ENCODE results near the gene GRIK2.

The GRIK2 gene

DNA sequence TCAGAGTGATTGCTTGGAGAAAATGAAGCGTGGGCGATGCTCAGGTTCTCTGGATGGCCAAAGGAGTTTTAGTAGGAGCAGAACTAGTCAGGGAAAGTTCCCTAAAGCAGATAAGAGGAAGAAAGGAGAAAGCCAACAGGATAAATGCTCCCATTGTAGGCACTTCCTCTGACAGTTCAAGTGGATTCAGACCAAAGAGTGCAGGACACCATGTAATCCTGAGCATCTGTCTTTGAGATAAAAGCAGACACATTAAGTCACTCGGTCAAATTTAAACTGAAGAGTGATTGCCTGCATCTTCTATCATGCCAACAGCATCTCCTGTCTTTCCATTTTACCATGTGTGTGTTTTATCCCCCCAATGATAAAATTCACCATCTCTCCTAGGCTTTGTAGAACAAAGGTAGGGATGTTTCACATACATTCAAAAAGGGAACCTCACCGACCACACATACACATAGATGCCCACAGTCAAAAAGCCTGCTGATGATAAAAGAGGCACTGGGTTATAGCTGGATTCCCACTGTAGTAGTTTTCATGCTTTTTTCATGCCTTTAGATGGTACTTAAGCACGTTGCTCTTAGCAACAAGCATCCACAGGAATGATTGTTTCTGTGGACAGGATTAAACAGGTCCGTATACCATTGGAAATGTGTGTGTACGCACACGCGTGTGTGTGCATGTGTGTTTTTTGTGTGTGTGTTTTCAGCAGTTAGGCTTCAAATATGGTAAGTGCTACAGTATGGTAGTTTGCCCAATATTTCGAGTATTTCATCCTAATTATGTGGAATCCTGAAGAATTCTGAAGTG, 7.0 kb downstream of the GRIK2 start:
- no peak for DNase-seq

DNA sequence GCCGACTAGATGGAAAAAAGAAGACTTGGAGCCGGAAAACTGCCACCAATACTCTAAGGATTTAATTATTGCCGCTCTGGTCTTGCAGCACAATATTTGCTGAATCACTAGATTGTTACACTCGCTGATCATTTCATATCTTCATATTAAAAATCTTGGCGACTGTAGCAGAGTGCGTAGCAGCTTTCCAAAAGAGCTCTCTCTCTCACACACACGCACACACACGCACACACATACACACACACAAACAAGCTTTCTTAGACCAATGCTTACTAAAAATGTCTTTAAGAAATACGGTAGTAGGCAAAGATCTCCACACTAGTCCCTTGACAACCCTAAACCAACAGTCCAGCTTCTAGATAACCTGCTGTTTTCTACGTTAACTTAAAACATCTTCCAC, 7.7 kb downstream of the GRIK2 start:
- no peak for DNase-seq

DNA sequence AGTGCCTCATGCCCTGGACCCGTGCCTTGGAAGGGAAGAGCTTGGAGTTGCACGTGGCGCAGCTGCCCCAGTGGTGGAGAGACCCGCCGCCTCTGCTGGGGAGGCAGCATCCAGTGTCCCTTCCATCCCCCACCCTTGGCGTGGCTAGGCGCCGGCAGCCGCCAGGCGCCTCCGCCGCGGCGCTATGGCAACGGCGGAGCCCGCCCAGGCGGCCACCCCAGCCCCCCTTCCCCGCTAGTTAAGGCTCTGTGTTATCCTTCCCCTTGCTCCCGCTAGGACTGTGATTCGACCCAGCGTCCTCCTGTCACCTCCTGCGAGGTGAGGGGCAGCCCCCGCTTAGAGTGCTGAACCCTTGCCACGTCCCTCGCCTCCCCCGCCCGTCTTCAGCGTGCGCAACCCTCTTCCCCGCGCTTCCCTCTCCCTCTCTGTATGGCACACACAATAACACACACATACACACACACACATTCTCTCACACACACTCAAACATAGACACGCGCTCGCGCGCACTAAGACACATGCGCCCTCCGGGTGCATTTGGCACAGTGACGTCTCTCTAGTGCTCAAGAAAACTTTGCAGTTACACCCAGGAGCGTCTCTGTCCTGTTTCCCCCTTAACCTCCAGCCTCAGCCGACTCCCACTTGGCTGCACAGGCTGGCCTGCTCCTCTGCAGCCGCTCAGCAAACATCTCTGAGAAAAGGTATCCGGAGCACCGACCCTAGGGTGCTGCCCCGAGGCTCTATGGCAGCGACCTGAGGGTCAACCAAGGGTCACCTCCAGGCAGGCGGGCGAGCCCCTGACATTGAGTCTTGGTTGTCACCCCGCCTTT, 8.5 kb downstream of the GRIK2 start:
- DNase-seq = no peak

DNA sequence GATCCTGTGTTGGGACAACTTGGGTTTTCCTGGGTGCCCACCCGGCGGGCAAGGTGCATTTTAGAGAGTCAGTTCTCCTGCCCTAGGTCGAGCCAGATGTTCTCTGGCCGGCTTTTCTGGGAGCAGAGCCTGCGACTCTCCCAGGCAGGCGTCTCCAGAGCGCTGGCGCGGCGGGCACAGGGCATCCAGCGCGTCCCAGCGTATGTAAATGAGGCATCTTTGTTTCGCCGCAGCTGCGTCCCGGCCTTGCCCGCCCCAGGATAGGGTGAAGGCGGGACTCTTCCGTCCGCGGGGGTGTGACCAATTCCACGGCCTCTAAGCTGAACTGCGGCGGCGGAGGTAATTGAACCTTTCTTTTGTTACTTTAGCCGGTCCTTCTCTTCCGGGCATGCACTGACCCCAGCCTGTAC, 9.1 kb downstream of the GRIK2 start:
- no peak for DNase-seq

DNA sequence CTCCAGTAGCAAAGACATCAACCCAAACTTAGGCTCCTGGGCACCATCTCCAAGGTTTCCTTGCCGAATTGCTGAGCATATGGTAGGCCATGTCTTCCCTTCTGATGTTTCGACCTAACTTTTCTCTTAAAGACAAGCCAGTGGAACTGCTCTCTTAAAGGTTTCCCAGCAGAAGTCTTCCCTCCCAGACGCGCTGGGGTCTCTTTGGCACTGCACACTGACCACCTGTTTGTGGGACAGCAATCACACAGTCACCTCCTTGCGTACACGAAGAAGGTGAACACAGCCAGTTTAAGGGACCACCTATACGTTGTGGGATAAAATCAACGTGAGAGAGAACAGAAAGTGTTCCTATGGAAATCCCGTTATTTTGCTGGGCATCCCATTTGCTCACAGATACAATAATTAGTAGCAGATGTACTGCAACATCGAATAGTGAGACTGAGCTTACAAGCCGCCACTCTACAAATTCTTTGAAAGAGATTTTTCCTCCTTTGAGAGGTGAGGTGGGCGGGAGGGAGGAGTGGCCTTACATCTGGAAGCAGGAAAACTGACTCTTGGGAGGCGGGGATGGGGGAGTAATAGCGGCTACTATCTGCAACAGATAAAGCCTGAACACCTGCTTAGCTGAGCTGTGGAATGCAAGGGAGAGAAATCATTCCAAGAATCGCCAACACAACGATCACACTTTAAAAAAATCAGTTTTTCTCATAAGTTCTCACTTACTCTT, 9.9 kb downstream of the GRIK2 start:
- no peak for DNase-seq

DNA sequence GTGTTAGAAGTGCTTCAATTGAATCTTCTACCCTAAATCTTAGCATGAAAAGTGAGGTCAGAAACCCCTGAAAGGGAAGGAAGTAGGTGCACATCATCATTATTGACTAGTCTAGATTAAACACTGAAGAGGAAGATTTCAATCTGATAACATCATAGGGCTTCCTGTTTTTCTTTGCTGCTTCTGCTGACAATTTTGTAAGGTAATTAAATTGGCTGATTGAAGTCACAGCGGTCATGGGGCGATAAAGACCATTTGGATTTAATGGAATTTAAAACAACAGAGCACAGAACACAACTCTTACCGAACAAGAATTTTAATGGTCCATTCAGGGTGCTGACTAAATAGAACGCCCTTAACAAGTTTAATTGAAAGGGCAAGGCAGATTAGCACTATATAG, 11.3 kb downstream of the GRIK2 start:
- no peak for DNase-seq

DNA sequence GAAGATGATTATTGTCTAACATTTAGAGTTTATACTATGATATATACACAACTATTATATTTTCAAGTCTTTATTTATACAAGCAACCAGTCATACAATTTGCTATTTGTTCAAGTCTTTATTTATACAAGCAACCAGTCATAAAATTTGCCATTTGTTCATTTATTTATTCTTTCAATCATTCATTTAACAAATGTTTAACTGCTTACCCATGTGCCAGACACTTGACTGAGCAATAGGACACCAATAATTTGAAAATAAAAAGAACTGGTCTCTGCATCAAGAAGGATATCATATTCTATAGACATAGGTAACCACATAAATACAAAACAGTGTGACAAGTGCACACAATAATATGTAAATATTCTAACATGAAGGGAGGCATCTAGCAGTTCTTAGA, 20.3 kb downstream of the GRIK2 start:
- DNase-seq = no peak

DNA sequence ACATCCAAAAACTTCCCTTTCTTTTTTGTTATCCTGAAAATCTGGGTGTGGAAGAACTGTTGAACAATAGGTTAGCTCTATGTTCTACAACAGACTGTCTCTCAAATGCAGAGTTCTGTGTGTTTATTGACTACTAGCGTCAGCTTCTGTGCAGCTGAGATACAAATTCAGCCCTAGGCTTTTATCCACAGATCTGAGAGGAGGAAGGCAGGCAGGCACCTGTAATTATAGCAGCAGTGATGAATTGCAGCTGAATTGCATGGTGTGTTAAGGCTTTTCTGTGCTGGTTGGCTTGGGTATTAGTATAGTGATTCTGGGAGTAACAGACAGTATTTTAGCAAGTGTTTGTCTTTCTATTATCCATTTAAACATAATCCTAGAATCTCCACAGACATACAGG, 24.4 kb downstream of the GRIK2 start:
- DNase-seq = no peak

DNA sequence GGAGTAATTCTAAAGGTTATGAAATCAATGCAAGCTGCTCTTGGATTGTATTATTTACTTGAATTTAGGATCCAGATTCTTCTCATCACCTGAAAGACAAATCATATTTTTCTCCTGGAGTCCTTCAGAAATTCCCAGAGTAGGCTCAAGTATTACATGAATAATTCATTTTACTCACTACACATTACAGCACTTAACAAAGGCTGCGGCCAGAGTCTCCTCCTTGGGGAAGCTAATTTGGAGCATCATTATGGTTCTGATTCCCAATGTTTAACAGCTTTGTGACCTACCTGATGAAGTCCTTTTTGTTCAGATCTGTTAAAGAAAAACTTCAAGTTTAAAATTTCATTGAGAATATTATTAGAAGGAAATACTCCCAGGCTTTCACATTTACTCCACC, 28.7 kb downstream of the GRIK2 start:
- DNase-seq = no peak

DNA sequence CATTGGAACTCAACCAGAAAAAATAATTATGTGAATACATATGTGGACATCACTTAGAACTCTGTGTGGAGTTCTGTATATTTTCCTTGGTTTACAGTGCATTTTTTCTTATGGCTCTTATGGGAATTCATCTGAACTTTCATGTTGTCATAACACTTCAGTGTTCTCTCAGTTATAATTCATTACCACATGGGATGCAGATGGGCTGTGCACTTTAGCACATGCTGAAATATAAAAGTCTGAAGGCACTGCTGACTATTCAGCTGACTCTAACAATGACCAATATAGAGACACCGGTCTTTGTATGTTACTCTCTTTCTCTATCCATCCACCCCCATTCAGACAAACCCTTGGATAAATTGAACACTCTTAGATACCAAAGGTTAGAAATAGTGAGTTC, 29.3 kb downstream of the GRIK2 start:
- DNase-seq = no peak

DNA sequence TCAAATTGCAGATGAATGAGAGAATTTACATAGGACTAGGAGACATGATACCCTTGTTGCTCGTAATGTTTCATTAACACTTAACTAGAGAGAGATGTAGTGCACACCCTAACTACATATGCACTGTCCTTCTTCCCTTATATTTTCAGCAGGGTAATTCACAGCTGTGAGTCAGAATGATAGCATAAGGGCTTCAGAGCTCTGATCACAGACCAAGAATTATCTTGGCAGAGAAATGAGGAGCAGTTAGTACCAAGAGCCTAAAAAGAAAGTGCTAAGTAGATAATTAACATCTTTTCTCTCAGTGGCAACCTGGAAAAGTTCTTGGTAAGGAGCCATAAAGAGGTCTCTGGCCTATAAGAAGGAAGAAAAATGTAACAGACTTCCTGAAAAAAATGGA, 35.8 kb downstream of the GRIK2 start:
- no peak for DNase-seq

DNA sequence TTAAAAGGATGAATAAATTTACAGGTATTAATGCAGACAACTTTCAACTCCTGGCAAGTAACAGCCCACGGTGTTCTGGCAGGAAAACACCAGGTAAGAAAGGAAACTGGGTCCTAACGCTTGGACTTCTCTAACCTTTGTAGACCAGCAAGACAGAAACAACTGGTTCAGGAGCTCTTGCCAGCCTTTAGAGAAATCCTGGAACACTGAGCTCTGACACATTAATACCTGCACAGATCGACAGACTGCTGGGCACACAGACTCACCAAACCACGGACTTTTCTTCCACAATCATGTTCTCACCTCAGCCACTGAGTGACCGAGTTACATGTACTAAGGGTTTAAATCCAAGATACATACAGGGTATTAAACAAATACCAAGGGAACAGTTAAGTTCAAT, 36.3 kb downstream of the GRIK2 start:
- no peak for DNase-seq

DNA sequence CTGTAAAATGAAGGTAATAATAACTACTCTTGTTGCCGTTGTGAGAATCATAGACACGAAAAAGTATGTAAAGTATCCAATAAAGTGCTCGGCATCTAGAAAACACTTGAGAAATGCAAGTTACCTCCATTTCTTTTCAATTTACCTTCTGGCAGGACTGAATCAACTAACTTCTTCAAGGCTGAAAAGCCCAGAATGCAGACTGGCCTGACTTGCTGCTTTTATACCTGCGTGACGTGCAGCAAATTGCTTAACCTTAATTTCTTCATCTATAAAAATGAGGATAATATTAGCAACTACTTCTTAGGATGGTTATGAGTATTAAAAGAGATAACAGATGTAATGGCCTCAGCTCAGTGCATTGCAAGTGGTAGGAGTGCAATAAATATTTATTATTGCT, 39.6 kb downstream of the GRIK2 start:
- no peak for DNase-seq

DNA sequence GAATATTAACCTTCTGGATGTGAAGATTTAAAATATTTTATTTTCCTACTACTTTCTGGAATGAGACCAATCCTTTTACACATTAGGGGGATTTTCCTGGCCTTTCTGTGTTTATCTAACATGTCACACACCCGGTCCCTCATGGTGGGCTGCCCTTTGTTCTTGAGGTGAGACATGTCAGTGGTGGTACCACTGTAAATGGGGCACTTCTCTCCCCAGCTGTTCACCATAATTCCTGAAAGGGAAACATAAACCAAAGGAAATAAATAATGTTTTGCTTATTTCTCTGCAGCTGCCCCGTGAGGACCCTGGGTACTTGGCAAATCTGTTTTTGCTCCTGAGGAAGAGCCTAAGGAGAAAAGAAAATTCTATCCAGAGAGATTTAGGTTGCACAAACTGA, 41.1 kb downstream of the GRIK2 start:
- no peak for DNase-seq

DNA sequence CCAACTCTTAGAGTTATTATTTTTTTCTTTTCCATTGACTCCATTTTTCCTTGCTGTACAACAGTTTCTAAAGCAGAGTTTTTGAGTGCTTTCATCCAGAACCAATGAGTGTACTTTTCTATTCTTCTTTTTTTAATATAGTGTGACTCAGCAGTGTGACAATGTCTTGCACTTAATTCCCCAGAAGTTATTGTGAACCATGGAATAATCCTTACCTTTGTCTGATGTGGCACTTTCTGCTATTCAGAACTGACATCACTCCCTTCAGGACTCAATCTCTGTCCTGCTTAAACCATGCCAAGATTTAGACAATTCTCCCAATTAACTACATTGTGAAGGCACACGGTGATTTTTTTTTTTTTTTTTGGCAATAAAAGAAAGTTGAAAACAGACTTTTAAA, 41.5 kb downstream of the GRIK2 start:
- DNase-seq = no peak

DNA sequence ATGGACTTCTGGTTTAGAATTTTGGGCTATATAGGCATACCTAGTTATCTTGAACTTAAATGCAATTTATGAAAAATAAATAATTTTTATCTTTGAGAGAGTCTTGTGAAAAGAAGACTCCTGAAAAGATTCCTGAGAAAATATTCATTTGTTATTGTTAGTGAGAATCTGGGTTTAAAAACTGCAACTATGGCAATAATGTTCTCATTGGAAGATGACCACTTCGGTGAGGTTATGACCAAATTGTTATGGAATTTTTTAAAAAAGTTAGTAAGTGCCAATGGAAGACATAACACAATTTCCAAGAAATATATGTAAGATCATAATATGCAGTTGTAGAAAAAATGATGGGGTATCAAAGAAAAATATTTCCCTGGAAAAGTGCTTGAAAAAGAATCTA, 46.3 kb downstream of the GRIK2 start:
- no peak for DNase-seq

DNA sequence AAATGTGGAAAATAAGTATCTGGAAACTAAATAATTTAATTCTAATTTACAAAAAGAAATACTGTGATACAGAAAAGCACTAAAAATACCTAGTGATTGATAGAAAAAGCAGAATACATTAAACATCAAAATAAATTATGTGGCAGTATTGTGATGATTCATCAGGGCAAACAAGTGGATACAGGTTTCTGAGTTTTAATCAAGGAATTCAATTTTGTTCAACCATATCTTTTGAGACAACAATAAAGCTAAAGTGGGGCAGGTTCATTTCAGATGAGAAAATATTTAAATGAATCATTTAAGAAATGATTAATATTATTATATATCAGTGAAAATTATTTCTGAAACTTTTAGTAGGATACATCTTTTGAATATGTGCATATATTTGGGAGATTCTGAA, 49.8 kb downstream of the GRIK2 start:
- no peak for DNase-seq

DNA sequence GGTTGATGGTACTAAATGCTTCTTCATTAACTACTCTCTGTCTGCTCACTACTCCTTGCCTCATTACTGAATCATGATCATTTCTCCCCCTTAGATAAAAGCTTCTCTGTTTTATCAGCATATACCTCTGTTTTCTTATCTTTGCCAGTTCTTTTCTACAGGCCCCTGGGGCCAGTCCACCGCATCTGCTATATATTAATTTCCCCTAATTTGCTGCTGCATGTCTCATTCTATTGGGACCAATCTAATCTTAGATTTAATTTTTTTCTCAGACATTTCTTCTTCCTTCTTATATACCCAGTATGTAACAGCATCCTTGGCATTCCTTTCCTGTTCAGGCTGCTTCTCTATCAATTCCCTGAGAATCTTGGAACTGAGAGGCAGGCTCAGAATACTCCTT, 51.2 kb downstream of the GRIK2 start:
- no peak for DNase-seq

DNA sequence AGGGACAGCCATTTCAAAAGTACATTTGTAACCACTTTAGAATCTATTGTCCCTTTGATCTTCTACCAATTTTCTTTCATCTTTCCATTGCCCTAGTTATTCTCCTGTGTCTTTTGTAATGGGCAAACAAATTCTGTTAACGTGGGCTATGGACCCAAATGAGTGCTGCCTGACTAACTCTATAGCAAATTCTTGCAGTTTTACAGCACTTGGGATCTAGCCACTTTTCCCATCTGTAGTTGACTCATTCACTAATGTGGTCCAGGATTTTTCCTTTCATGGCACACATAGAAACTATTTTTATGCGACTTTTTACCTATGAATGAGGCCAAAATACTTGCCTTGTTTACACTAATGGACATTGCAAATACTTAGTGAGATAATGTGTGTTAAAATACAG, 52.0 kb downstream of the GRIK2 start:
- DNase-seq = no peak

DNA sequence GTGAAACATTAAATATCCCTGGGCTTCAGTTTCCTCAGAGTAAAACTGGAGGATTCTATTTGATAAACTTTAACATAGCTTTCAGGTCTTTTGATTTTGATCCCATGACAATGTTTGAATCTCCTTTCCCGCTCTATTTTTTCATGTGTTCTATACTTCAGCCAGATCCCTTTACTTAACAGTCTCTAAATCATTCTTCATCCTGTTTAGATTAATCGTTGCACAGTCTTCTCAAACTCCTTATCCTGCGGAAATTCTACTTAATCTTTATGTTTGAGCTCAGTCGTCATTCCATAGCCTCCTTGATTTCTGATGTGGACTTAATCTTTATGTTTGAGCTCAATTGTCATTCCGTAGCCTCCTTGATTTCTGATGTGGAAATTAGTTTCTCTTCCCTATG, 57.4 kb downstream of the GRIK2 start:
- DNase-seq = no peak

DNA sequence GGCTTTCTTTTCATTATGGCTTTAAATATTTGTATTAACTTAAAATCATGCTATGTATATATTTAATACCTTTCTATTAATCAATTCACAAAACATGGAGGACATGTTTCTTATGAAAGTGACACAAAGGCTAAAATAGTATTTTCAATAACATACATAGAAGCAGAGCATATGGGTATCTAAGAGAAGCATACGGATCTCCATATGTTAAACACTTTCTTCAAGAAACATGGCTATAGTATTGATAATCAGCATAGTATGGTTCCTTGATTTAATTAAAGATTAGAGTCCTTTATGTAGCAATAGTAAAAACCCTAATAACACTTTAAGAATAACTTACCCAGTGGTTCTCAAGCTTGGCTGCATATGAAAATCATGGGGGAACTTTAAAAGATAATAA, 58.5 kb downstream of the GRIK2 start:
- DNase-seq = no peak

DNA sequence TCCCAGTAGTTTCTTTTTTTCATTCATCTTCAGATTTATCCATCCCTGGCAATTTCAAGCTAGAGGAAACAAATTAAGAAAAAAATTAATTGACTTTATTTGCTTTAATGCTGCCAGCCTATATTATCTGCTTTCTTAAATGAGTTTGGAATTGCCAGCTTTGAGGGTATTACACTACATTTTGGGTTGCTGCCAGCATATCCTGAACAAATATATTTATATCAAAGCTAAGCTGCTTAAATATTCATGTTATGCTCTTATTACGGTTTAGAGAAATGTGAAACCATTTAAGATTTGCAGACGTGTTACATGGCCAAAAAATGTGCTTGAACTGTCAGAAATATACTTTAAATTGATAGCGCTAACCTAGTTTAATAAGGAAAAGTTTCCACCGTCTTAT, 59.7 kb downstream of the GRIK2 start:
- DNase-seq = no peak

DNA sequence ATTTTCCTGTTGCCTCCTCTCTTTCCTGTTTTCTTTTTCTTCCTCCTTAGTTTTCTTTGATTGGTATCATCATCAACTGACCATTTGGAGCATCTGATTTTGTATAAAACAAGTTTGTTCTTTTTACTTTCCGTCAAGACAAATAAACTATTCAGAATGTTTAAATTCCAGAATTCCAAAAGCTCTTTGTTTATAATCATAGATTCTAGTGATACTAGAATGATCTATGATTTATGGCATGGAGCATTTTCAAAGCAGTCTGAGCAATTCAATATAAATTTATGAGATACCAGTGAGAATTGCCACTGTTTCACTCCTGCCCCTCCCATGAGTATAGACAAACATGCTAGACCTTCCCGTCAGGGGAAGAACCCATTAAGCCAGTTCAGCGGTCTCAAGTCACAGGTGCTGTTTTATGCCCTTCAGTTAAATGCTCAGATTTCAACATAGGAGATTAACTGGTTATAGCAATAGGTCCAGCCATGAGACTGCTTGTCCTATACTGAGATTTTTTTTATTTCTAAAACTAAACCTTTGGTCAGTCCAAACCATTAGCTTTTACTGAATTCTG, 60.7 kb downstream of the GRIK2 start:
- DNase-seq = no peak

DNA sequence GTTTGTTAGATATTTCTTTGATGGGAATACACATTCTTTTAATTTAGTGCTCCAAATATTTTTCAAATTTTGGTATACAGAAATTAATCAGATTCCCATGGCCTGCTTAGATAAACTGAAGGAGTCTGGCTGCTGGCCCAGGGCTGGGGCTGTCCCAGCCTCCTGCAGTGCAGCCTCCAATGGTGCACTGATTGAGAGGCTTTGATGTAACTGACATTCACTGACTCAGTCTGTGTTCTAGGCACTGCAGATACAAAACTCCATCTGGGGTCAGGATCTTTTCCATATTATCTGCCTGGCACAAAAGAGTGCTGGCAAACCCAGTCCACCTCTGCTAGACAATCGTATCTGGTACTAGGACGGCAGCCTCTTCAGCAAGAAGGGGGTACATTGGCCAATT, 64.8 kb downstream of the GRIK2 start:
- DNase-seq = no peak
